ENCODE data around the gene IL31.

DNA sequence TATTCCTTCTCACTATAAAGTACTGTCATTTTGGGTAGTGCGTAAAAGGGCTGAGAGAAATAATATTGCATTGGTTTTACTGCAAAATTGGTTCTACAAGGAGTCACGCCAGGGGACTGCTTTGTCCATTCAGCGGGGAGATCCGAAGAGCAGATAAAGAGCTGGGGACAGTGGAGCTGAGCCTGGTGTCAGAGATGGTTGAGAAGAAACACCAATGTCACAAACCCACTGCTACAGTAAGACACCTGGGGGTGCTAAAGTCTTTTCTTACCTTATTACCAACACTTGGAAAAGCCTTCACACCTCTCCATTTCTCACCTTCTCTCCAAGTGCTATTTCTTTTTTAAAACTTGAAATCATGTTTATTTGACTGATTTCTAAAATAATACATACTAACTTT is 14.1 kb downstream of the IL31 start:
- TF ChIP-seq, protein P1, sequence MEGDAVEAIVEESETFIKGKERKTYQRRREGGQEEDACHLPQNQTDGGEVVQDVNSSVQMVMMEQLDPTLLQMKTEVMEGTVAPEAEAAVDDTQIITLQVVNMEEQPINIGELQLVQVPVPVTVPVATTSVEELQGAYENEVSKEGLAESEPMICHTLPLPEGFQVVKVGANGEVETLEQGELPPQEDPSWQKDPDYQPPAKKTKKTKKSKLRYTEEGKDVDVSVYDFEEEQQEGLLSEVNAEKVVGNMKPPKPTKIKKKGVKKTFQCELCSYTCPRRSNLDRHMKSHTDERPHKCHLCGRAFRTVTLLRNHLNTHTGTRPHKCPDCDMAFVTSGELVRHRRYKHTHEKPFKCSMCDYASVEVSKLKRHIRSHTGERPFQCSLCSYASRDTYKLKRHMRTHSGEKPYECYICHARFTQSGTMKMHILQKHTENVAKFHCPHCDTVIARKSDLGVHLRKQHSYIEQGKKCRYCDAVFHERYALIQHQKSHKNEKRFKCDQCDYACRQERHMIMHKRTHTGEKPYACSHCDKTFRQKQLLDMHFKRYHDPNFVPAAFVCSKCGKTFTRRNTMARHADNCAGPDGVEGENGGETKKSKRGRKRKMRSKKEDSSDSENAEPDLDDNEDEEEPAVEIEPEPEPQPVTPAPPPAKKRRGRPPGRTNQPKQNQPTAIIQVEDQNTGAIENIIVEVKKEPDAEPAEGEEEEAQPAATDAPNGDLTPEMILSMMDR (conservative IDR thresholded peaks at IDR 0.05; ENCODE audit: low read depth, low read length): no peak
- TF ChIP-seq EZH2 (IDR thresholded peaks at IDR 0.05; ENCODE audit: borderline replicate concordance, low read depth, low read length, poor library complexity, severe bottlenecking): no peak

Measured in A673 (cell line).